Uterus (tissue), 4 donors: Measurements from ENCODE around the gene HNRNPU. TPM values are rescaled to one million over a fixed set of nuclear protein-coding genes. Genes with fewer than 3 reads are reported as not detected.

Experiments
- DNase-seq, 2 donors: peaks; one replicate each; pipeline ENCODE4 v3.0.0-alpha.2; 2019 to 2020
- H3K27ac ChIP-seq, 2 donors: fragments of 200-600 bp; sonication (generic); 1 replicate in 1 of 2; 2 replicates in 1 of 2; pipeline ENCODE4 v1.5.1; 2016 to 2018
- H3K27me3 ChIP-seq, 2 donors: fragments of 200-600 bp; sonication (generic); one replicate each; pipeline ENCODE4 v1.5.1; 2018 to 2019; ENCODE audit warnings: control low read depth in 1 of 2
- H3K36me3 ChIP-seq, 2 donors: fragments of 200-600 bp; sonication (generic); one replicate each; pipeline ENCODE4 v1.5.1; 2019; ENCODE audit warnings: control low read depth in 1 of 2
- H3K4me1 ChIP-seq, 2 donors: fragments of 200-600 bp; sonication (generic); one replicate each; pipeline ENCODE4 v1.5.1; 2018 to 2019; ENCODE audit warnings: control low read depth in 1 of 2
- H3K4me3 ChIP-seq, 2 donors: fragments of 200-600 bp; sonication (generic); 1 replicate in 1 of 2; 2 replicates in 1 of 2; pipeline ENCODE4 v1.5.1; 2018 to 2019; ENCODE audit warnings: mild to moderate bottlenecking in 1 of 2
- H3K9me3 ChIP-seq, 2 donors: fragments of 200-600 bp; sonication (generic); one replicate each; pipeline ENCODE4 v1.5.1; 2019; ENCODE audit warnings: control low read depth in 1 of 2
- CTCF ChIP-seq, 4 experiments: fragments of 200-600 bp in 2 of 4; fragments of 450-650 bp in 2 of 4; sonication (generic) in 2 of 4; IDR thresholded peaks; one replicate each; pipeline ENCODE4 v1.5.1; 2016 to 2019; ENCODE audit warnings: antibody characterized with exemption in 4 of 4, mild to moderate bottlenecking in 2 of 4, moderate library complexity in 1 of 4
- POLR2A ChIP-seq, 2 donors: fragments of 450-650 bp; IDR thresholded peaks; one replicate each; pipeline ENCODE4 v1.6.1; 2016; ENCODE audit warnings: antibody characterized with exemption in 2 of 2, mild to moderate bottlenecking in 1 of 2, moderate library complexity in 1 of 2
- intact Hi-C: fragments of 100-400 bp; cut with DNase I; formaldehyde crosslinking; loops from one replicate; pipeline ENCODE4 v1.15.1; 2023; ENCODE audit warnings: low total_unique reads
- total RNA-seq, 4 donors: library from RNA; depleted of rRNA in 3 of 4; stranded (reverse); fragments of >200 nt in 3 of 4; gene quantifications; one replicate each; pipeline versions ENCODE4 v1.1.0 to v1.2.4, GENCODE V29; 2014 to 2023
- donor health status: DM: yes; HTN: yes; CAD: no.

HNRNPU gene
- total RNA-seq, 4 donors from 2014 or later = 154 to 603 (median 269) TPM

- no peak overlapping the region for H3K4me3 ChIP-seq
- H3K27ac ChIP-seq = no peak overlapping the region
- H3K36me3 ChIP-seq = no peaks in the 10 kb centered on the region
- no peak for TF ChIP-seq POLR2A (IDR thresholded peaks at IDR 0.05)
- no peak for TF ChIP-seq CTCF (IDR thresholded peaks at IDR 0.05)
- H3K4me1 ChIP-seq = peaks cover 0 to 7% of the 10 kb centered on the region in 2 donors
- DNase-seq = no peak
- H3K27me3 ChIP-seq = no peaks in the 10 kb centered on the region
- no peaks in the 10 kb centered on the region for H3K9me3 ChIP-seq
- intact Hi-C loops = no loop called here
These were observed 10.2 kb downstream of the HNRNPU start for GRCh38 chr1:244854166-244854565.

GRCh38 chr1:244852694-244853093, 11.6 kb downstream of the HNRNPU start:
- no peak overlapping the region for H3K27ac ChIP-seq
- H3K4me1 ChIP-seq = no peaks in the 10 kb centered on the region
- DNase-seq = no peak
- no peaks in the 10 kb centered on the region for H3K9me3 ChIP-seq
- no peaks in the 10 kb centered on the region for H3K36me3 ChIP-seq
- intact Hi-C loops = no loop called here
- no peak overlapping the region for H3K4me3 ChIP-seq
- TF ChIP-seq CTCF (IDR thresholded peaks at IDR 0.05) (no peak), POLR2A (IDR thresholded peaks at IDR 0.05) (no peak)
- H3K27me3 ChIP-seq = no peaks in the 10 kb centered on the region

GRCh38 chr1:244851546-244852231, 12.7 kb downstream of the HNRNPU start:
- no peak for DNase-seq
- Histone ChIP-seq H3K27me3 (no peaks in the 10 kb centered on the region), H3K36me3 (no peaks in the 10 kb centered on the region), H3K4me1 (no peaks in the 10 kb centered on the region), H3K27ac (no peak overlapping the region), H3K4me3 (no peak overlapping the region), H3K9me3 (no peaks in the 10 kb centered on the region)
- intact Hi-C loops = no loop called here
- TF ChIP-seq CTCF (IDR thresholded peaks at IDR 0.05) (no peak), POLR2A (IDR thresholded peaks at IDR 0.05) (no peak)

GRCh38 chr1:244850896-244851295, 13.4 kb downstream of the HNRNPU start:
- no peak for DNase-seq
- no peak for TF ChIP-seq CTCF (IDR thresholded peaks at IDR 0.05)
- no peak for TF ChIP-seq POLR2A (IDR thresholded peaks at IDR 0.05)
- Histone ChIP-seq H3K27ac (no peak overlapping the region), H3K9me3 (no peaks in the 10 kb centered on the region), H3K36me3 (no peaks in the 10 kb centered on the region), H3K27me3 (no peaks in the 10 kb centered on the region), H3K4me1 (no peaks in the 10 kb centered on the region), H3K4me3 (no peak overlapping the region)
- intact Hi-C loops = no loop called here

GRCh38 chr1:244850099-244850852, 14.1 kb downstream of the HNRNPU start:
- intact Hi-C loops = no loop called here
- no peaks in the 10 kb centered on the region for H3K4me1 ChIP-seq
- no peaks in the 10 kb centered on the region for H3K27me3 ChIP-seq
- no peak for DNase-seq
- no peak overlapping the region for H3K4me3 ChIP-seq
- H3K36me3 ChIP-seq = no peaks in the 10 kb centered on the region
- no peaks in the 10 kb centered on the region for H3K9me3 ChIP-seq
- no peak overlapping the region for H3K27ac ChIP-seq
- TF ChIP-seq CTCF (IDR thresholded peaks at IDR 0.05) (no peak), POLR2A (IDR thresholded peaks at IDR 0.05) (no peak)
